ENCODE data around the gene IFNA5. TPM values are rescaled to one million over a fixed set of nuclear protein-coding genes. Genes with fewer than 3 reads are reported as not detected.

IFNA5 gene
- total and polyA plus RNA-seq, 2 donors (not counting 1 experiment from before 2014, with no cell fraction given) = not detected

GRCh38 chr9:21320465-21320864, 15.4 kb upstream of the IFNA5 start:
- DNase-seq (ENCODE audit: low read depth in 2 of 2) = no peak
- H3K4me3 ChIP-seq (replicated peaks in 1 of 4; ENCODE audit: control extremely low read depth in 1 of 4, insufficient read depth in 1 of 4, low read depth in 3 of 4, low read length in 4 of 4) = no peak overlapping the region
- no peaks in the 10 kb centered on the region for H3K27me3 ChIP-seq (ENCODE audit: control insufficient read depth, insufficient read depth, low read length)
- H3K9ac ChIP-seq (ENCODE audit: insufficient read depth, low read length) = no peak overlapping the region
- no peak overlapping the region for H3K27ac ChIP-seq (ENCODE audit: insufficient read depth, low read length)
- TF ChIP-seq CTCF (conservative IDR thresholded peaks at IDR 0.05 in 1 of 2, IDR thresholded peaks at IDR 0.05 in 1 of 2; ENCODE audit: low read depth in 1 of 2, low read length in 2 of 2) (no peak), EZH2 (IDR thresholded peaks at IDR 0.05; ENCODE audit: low read length, missing control alignments) (no peak)
- H2AFZ ChIP-seq (ENCODE audit: low read length) = no peak overlapping the region
- no peaks in the 10 kb centered on the region for H4K20me1 ChIP-seq (ENCODE audit: control insufficient read depth, extremely low read depth, insufficient read depth, low read length)
- no peaks in the 10 kb centered on the region for H3K4me1 ChIP-seq (ENCODE audit: control insufficient read depth, extremely low read depth, insufficient read depth, low read length)
- H3K79me2 ChIP-seq (ENCODE audit: control insufficient read depth, insufficient read depth, low read length) = peaks cover 1% of the 10 kb centered on the region
- no peak overlapping the region for H3K4me2 ChIP-seq (ENCODE audit: extremely low read depth, insufficient read depth, low read length)
- no peaks in the 10 kb centered on the region for H3K9me3 ChIP-seq (ENCODE audit: control insufficient read depth, insufficient read depth, low read depth, low read length)
- peaks cover 5% of the 10 kb centered on the region for H3K36me3 ChIP-seq (ENCODE audit: control insufficient read depth, insufficient read depth, low read length)

GRCh38 chr9:21317956-21318923, 13.1 kb upstream of the IFNA5 start:
- Histone ChIP-seq H3K9ac (ENCODE audit: insufficient read depth, low read length) (no peak overlapping the region), H3K36me3 (ENCODE audit: control insufficient read depth, insufficient read depth, low read length) (no peaks in the 10 kb centered on the region), H4K20me1 (ENCODE audit: control insufficient read depth, extremely low read depth, insufficient read depth, low read length) (no peaks in the 10 kb centered on the region), H3K4me2 (ENCODE audit: extremely low read depth, insufficient read depth, low read length) (no peak overlapping the region), H3K79me2 (ENCODE audit: control insufficient read depth, insufficient read depth, low read length) (no peaks in the 10 kb centered on the region), H3K4me1 (ENCODE audit: control insufficient read depth, extremely low read depth, insufficient read depth, low read length) (no peaks in the 10 kb centered on the region), H3K27ac (ENCODE audit: insufficient read depth, low read length) (no peak overlapping the region), H3K27me3 (ENCODE audit: control insufficient read depth, insufficient read depth, low read length) (no peaks in the 10 kb centered on the region), H3K4me3 (replicated peaks in 1 of 4; ENCODE audit: control extremely low read depth in 1 of 4, insufficient read depth in 1 of 4, low read depth in 3 of 4, low read length in 4 of 4) (no peak overlapping the region), H2AFZ (ENCODE audit: low read length) (peak overlapping the region; percentile 36), H3K9me3 (ENCODE audit: control insufficient read depth, insufficient read depth, low read depth, low read length) (no peaks in the 10 kb centered on the region)
- DNase-seq (ENCODE audit: low read depth in 2 of 2) = peak; percentile 38 to 60
- TF ChIP-seq EZH2 (IDR thresholded peaks at IDR 0.05; ENCODE audit: low read length, missing control alignments) (no peak), CTCF (conservative IDR thresholded peaks at IDR 0.05 in 1 of 2, IDR thresholded peaks at IDR 0.05 in 1 of 2; ENCODE audit: low read depth in 1 of 2, low read length in 2 of 2) (peak; percentile 54 to 74)

- Histone ChIP-seq H3K79me2 (ENCODE audit: control insufficient read depth, insufficient read depth, low read length) (no peaks in the 10 kb centered on the region), H3K36me3 (ENCODE audit: control insufficient read depth, insufficient read depth, low read length) (no peaks in the 10 kb centered on the region), H3K9ac (ENCODE audit: insufficient read depth, low read length) (no peak overlapping the region), H3K4me1 (ENCODE audit: control insufficient read depth, extremely low read depth, insufficient read depth, low read length) (no peaks in the 10 kb centered on the region), H3K9me3 (ENCODE audit: control insufficient read depth, insufficient read depth, low read depth, low read length) (no peaks in the 10 kb centered on the region), H3K27ac (ENCODE audit: insufficient read depth, low read length) (no peak overlapping the region), H3K4me2 (ENCODE audit: extremely low read depth, insufficient read depth, low read length) (no peak overlapping the region), H2AFZ (ENCODE audit: low read length) (no peak overlapping the region), H3K4me3 (replicated peaks in 1 of 4; ENCODE audit: control extremely low read depth in 1 of 4, insufficient read depth in 1 of 4, low read depth in 3 of 4, low read length in 4 of 4) (no peak overlapping the region), H3K27me3 (ENCODE audit: control insufficient read depth, insufficient read depth, low read length) (no peaks in the 10 kb centered on the region), H4K20me1 (ENCODE audit: control insufficient read depth, extremely low read depth, insufficient read depth, low read length) (no peaks in the 10 kb centered on the region)
- DNase-seq (ENCODE audit: low read depth in 2 of 2) = no peak
- TF ChIP-seq CTCF (conservative IDR thresholded peaks at IDR 0.05 in 1 of 2, IDR thresholded peaks at IDR 0.05 in 1 of 2; ENCODE audit: low read depth in 1 of 2, low read length in 2 of 2) (no peak), EZH2 (IDR thresholded peaks at IDR 0.05; ENCODE audit: low read length, missing control alignments) (no peak)
Measured at GRCh38 chr9:21316860-21317259, 11.7 kb upstream of the IFNA5 start.
